Measurements from ENCODE around the gene RTCA. TPM values are rescaled to one million over a fixed set of nuclear protein-coding genes. Genes with fewer than 3 reads are reported as not detected.
"Not testable (repeated sequence)": the region's sequence is repeated elsewhere in the genome, so short reads cannot be mapped to it uniquely, and the experiment has no call there.

Gene RTCA
- polyA plus RNA-seq, 2 of the 4 experiments (the other 2 are of a cell fraction), result 23.8 to 39.5 TPM

- not testable (repeated sequence) for H3K9me3 ChIP-seq; H3K4me3 ChIP-seq; H3K27ac ChIP-seq; H3K4me1 ChIP-seq; FAIRE-seq; H3K4me2 ChIP-seq; DNase-seq (ENCODE audit: low read depth in 1 of 2, low spot score in 1 of 2); ATAC-seq
- 60% methylated on average over 5 of the region's 5 CpGs for WGBS (ENCODE audit: missing lambda C conversion rate)
- ChIA-PET CTCF (interaction anchor here (0.7 kb wide), 1 partner anchor 161 kb away, joined by 3 read pairs; no protein-coding TSS in a partner anchor), POLR2A (interaction anchor here (1.0 kb wide), 1 partner anchor 10 kb away, joined by 3 read pairs; the partner anchor contains the start of gene RTCA)
Measured at GRCh38 chr1:100256273-100256672, 9.7 kb upstream of the RTCA start.

- ATAC-seq; FAIRE-seq; CTCF ChIA-PET; H3K4me1 ChIP-seq; DNase-seq (ENCODE audit: low read depth in 1 of 2, low spot score in 1 of 2); H3K27ac ChIP-seq; H3K4me2 ChIP-seq; POLR2A ChIA-PET; H3K9me3 ChIP-seq; H3K4me3 ChIP-seq: not testable (repeated sequence)
- WGBS (ENCODE audit: missing lambda C conversion rate), result 29% methylated on average over 5 of the region's 6 CpGs
Measured at GRCh38 chr1:100258427-100258826, 7.6 kb upstream of the RTCA start.

- Histone ChIP-seq H3K4me3 (no peak overlapping the region), H3K27ac (no peak overlapping the region), H3K9me3 (no peaks in the 10 kb centered on the region), H3K4me2 (no peak overlapping the region), H3K4me1 (peaks cover 4% of the 10 kb centered on the region; the same call in 1 of the 3 replicates)
- POLR2A ChIA-PET, result no interaction called here
- DNase-seq (ENCODE audit: low read depth in 1 of 2, low spot score in 1 of 2) (no peak), FAIRE-seq (no peak), ATAC-seq (no peak)
- CTCF ChIA-PET, result no interaction called here
- TF ChIP-seq MAX (IDR thresholded peaks at IDR 0.05) (no peak), MAFK (IDR thresholded peaks at IDR 0.05; ENCODE audit: partially characterized antibody) (peak; percentile 85), KDM1A (IDR thresholded peaks at IDR 0.05; ENCODE audit: low read depth) (no peak), REST (IDR thresholded peaks at IDR 0.05) (no peak), EHF (CRISPR knock-in tag; IDR thresholded peaks at IDR 0.05) (no peak), BHLHE40 (IDR thresholded peaks at IDR 0.05; ENCODE audit: low read depth, low read length) (no peak), ESRRA (IDR thresholded peaks at IDR 0.05; ENCODE audit: borderline replicate concordance, low read length) (no peak)
Measured at GRCh38 chr1:100261686-100262085, 4.3 kb upstream of the RTCA start.

GRCh38 chr1:100264081-100264480 lies 1.9 kb upstream of the RTCA start:
- POLR2A ChIA-PET; H3K9me3 ChIP-seq; H3K4me2 ChIP-seq; CTCF ChIA-PET; FAIRE-seq; ATAC-seq; H3K4me3 ChIP-seq; DNase-seq (ENCODE audit: low read depth in 1 of 2, low spot score in 1 of 2); H3K27ac ChIP-seq: not testable (repeated sequence)
- WGBS (ENCODE audit: missing lambda C conversion rate), result 99% methylated on average over 5 of the region's 5 CpGs
- H3K4me1 ChIP-seq, result peaks cover 14% of the 10 kb centered on the region; the same call in 1 of the 3 replicates

- peaks cover 14% of the 10 kb centered on the region; the same call in 1 of the 3 replicates for H3K4me1 ChIP-seq
- H3K27ac ChIP-seq, result peak overlapping the region; percentile 92 to 98
- FAIRE-seq (no peak), DNase-seq (ENCODE audit: low read depth in 1 of 2, low spot score in 1 of 2) (peak in 1 of 2 experiments; percentile 16), ATAC-seq (peak; percentile 65 to 66)
- H3K9me3 ChIP-seq, result no peaks in the 10 kb centered on the region
- peak overlapping the region; percentile 85 for H3K4me2 ChIP-seq
- POLR2A ChIA-PET, result interaction anchor here (1.0 to 2.3 kb wide), 3 partner anchors 9 to 87 kb away, joined by 3 to 18 read pairs (median 10); partner anchors contain the start of genes CDC14A and DBT
- CTCF ChIA-PET, result interaction anchor here (1.0 kb wide), 1 partner anchor 92 kb away, joined by 3 read pairs; no protein-coding TSS in a partner anchor
- no peak for TF ChIP-seq BHLHE40 (IDR thresholded peaks at IDR 0.05; ENCODE audit: low read depth, low read length)
- no peak for TF ChIP-seq POLR2AphosphoS2 (conservative IDR thresholded peaks at IDR 0.05; ENCODE audit: low read length)
- TF ChIP-seq POLR2A (IDR thresholded peaks at IDR 0.05; ENCODE audit: low read length), result no peak
- TF ChIP-seq HOXA7 (CRISPR knock-in tag; IDR thresholded peaks at IDR 0.05), result no peak
- no peak for TF ChIP-seq CEBPB (IDR thresholded peaks at IDR 0.05)
- no peak for TF ChIP-seq TFCP2L1 (CRISPR knock-in tag; IDR thresholded peaks at IDR 0.05)
- TF ChIP-seq BCL3 (IDR thresholded peaks at IDR 0.05), result no peak
- TF ChIP-seq E2F6 (IDR thresholded peaks at IDR 0.05; ENCODE audit: borderline replicate concordance, low read depth), result no peak
- no peak for TF ChIP-seq PHF8 (IDR thresholded peaks at IDR 0.05; ENCODE audit: borderline replicate concordance, low read depth)
- no peak for TF ChIP-seq FOSL2 (IDR thresholded peaks at IDR 0.05)
- no peak for TF ChIP-seq FOSL2 (CRISPR knock-in tag; IDR thresholded peaks at IDR 0.05)
- WGBS (ENCODE audit: missing lambda C conversion rate), result 0% methylated on average over 11 of the region's 12 CpGs
- peak overlapping the region; percentile 88 for H3K4me3 ChIP-seq
Measured at GRCh38 chr1:100265562-100265930, 470 bp upstream of the RTCA start.

Data from A549 (cell line).